ENCODE measurements around the gene CFAP97. TPM values are rescaled to one million over a fixed set of nuclear protein-coding genes. Genes with fewer than 3 reads are reported as not detected.
A peak's percentile ranks its signal among the peaks of the same experiment; 100 is the strongest.

The CFAP97 gene
- total and polyA plus RNA-seq, 9 of the 15 experiments (the other 6 are each of a cell fraction or from before 2014, with no cell fraction given), result 17.3 to 57.8 (median 44.4) TPM

- TF ChIP-seq ARID3A (IDR thresholded peaks at IDR 0.05; ENCODE audit: borderline replicate concordance, low read depth, low read length) (no peak), NR2F6 (CRISPR knock-in tag; IDR thresholded peaks at IDR 0.05) (no peak), NFIC (IDR thresholded peaks at IDR 0.05) (0 out of 2 replicates have a peak, but pooled peaks have one; percentile 17), HINFP (tag; conservative IDR thresholded peaks at IDR 0.05; ENCODE audit: low read depth) (no peak), CUX1 (CRISPR knock-in tag; IDR thresholded peaks at IDR 0.05) (no peak), NFRKB (IDR thresholded peaks at IDR 0.05; ENCODE audit: low read depth) (no peak; the same call in 1 of the 2 replicates), CTCFL (IDR thresholded peaks at IDR 0.05; ENCODE audit: borderline replicate concordance, insufficient read depth, low read depth, low read length, poor library complexity, severe bottlenecking) (no peak), FOS (IDR thresholded peaks at IDR 0.05; ENCODE audit: extremely low read depth, insufficient read length) (no peak), MNT (conservative IDR thresholded peaks at IDR 0.05) (no peak; a peak in 3 of 4 replicates), HSF4 (CRISPR knock-in tag; IDR thresholded peaks at IDR 0.05; ENCODE audit: borderline replicate concordance) (no peak), ZNF436 (CRISPR knock-in tag; IDR thresholded peaks at IDR 0.05) (no peak), NONO (IDR thresholded peaks at IDR 0.05; ENCODE audit: low read depth in 2 of 2, low read length in 1 of 2) (peak; percentile 42 to 72; a peak in 3 of 4 replicates), ZNF282 (CRISPR knock-in tag; IDR thresholded peaks at IDR 0.05) (peak; percentile 34; the same call in 1 of the 2 replicates), MAFG (tag; conservative IDR thresholded peaks at IDR 0.05) (no peak)
Observed at GRCh38 chr4:185203486-185204237, at the start of gene CFAP97 (continued).
